Keratinocyte (primary cell): Measurements from ENCODE around the gene GOLGA6L9. TPM values are rescaled to one million over a fixed set of nuclear protein-coding genes. Genes with fewer than 3 reads are reported as not detected.
"Not testable (repeated sequence)": the region's sequence is repeated elsewhere in the genome, so short reads cannot be mapped to it uniquely, and the experiment has no call there.

ENCODE experiments used
- DNase-seq: peaks from one replicate; pipeline ENCODE4 v3.0.0-alpha.2; 2011; ENCODE audit warnings: low read depth, missing footprints, low spot score
- FAIRE-seq: peaks from 2 replicates; lab custom pipeline; 2011; peaks lifted over from hg19 to GRCh38; lab: Jason Lieb, UNC
- H2AFZ ChIP-seq: 2 replicates; pipeline ENCODE4 v1.6.0; 2012; ENCODE audit warnings: low read length, control low read depth, inconsistent platforms; ENCODE audit not compliant: control insufficient read depth
- H3K27ac ChIP-seq: 2 replicates; pipeline ENCODE4 v1.5.1; 2011; ENCODE audit warnings: low read length; ENCODE audit not compliant: control insufficient read depth, insufficient read depth
- H3K27me3 ChIP-seq: 3 replicates; pipeline ENCODE4 v1.6.0; 2011; ENCODE audit warnings: low read length; ENCODE audit not compliant: control insufficient read depth, insufficient read depth; ENCODE audit errors: extremely low read depth
- H3K36me3 ChIP-seq, 2 experiments: 2 replicates in 1 of 2; 3 replicates in 1 of 2; pipeline ENCODE4 v1.5.1; 2011; ENCODE audit warnings: low read length in 2 of 2, mild to moderate bottlenecking in 1 of 2; ENCODE audit not compliant: control insufficient read depth in 2 of 2, insufficient read depth in 2 of 2; ENCODE audit errors: extremely low read depth in 1 of 2
- H3K4me1 ChIP-seq: 3 replicates; pipeline ENCODE4 v1.5.1; 2011; ENCODE audit warnings: low read length; ENCODE audit not compliant: control insufficient read depth, insufficient read depth; ENCODE audit errors: extremely low read depth
- H3K4me2 ChIP-seq: 3 replicates; pipeline ENCODE4 v1.6.0; 2011; ENCODE audit warnings: low read depth, low read length; ENCODE audit not compliant: control insufficient read depth, insufficient read depth; ENCODE audit errors: extremely low read depth
- H3K4me3 ChIP-seq, 3 experiments: fragments of 200-600 bp in 1 of 3; sonication (generic) in 1 of 3; 2 replicates in 2 of 3; 3 replicates in 1 of 3; pipeline ENCODE4 v1.5.1; 2011 to 2016; ENCODE audit warnings: low read length in 3 of 3, mild to moderate bottlenecking in 3 of 3, control low read depth in 2 of 3, inconsistent platforms in 1 of 3, low read depth in 1 of 3, mixed read lengths in 1 of 3, mixed run types in 1 of 3, moderate library complexity in 1 of 3; ENCODE audit not compliant: control insufficient read depth in 2 of 3, insufficient read depth in 2 of 3; ENCODE audit errors: extremely low read depth in 1 of 3
- H3K79me2 ChIP-seq: 2 replicates; pipeline ENCODE4 v1.6.0; 2012; ENCODE audit warnings: low read length; ENCODE audit not compliant: control insufficient read depth, insufficient read depth
- H3K9ac ChIP-seq: 3 replicates; pipeline ENCODE4 v1.6.0; 2011; ENCODE audit warnings: low read length; ENCODE audit not compliant: control insufficient read depth, insufficient read depth; ENCODE audit errors: extremely low read depth
- H3K9me1 ChIP-seq: 3 replicates; pipeline ENCODE4 v1.6.0; 2011; ENCODE audit warnings: low read length; ENCODE audit not compliant: control insufficient read depth, insufficient read depth; ENCODE audit errors: extremely low read depth
- H3K9me3 ChIP-seq: 2 replicates; pipeline ENCODE4 v1.5.1; 2012; ENCODE audit warnings: low read depth, low read length; ENCODE audit not compliant: control insufficient read depth
- H4K20me1 ChIP-seq: 3 replicates; pipeline ENCODE4 v1.6.0; 2011; ENCODE audit warnings: low read length; ENCODE audit not compliant: control insufficient read depth, insufficient read depth; ENCODE audit errors: extremely low read depth
- dilution Hi-C: fragments of 300-500 bp; cut with MboI; formaldehyde crosslinking; loops from one replicate; pipeline ENCODE4 v1.7.0; 2020; ENCODE audit warnings: low sequenced_read_pairs; ENCODE audit not compliant: extremely low pct_ligation_motif_present
- polyA plus RNA-seq, 5 experiments: library from polyadenylated mRNA; depleted of rRNA in 3 of 5; stranded (reverse) in 3 of 5; stranded (forward) in 1 of 5; unstranded in 1 of 5; fragments of >200 nt; gene quantifications; 1 replicate in 1 of 5; 2 replicates in 3 of 5; 3 replicates in 1 of 5; pipeline versions ENCODE4 v1.2.1 to v1.2.3, GENCODE V29; 2011 to 2012; ENCODE audit warnings: missing spikeins in 2 of 5, low read depth in 1 of 5, low replicate concordance in 1 of 5

GOLGA6L9 gene
- polyA plus RNA-seq, 1 donor (not counting 4 experiments of a cell fraction or from before 2014, with no cell fraction given): 3.1 TPM

DNA sequence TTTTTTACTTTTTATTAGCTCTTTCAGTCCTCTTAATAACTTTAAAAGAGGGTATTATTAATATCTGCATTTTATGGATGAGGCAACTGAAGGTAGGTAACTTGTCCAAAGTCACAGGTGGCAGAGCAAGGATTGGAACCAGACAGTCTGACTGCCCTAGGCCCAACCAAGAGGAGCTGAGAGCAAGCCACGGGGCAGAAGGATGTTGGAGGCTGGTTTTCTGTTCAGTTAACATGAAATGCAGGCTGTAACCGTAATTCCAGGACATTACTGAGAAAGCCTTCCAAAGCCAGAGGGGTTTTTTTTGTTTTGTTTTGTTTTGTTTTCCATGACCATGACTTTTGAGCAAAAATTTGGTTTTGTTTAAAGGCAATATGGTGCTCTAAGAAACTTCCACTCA, 9.1 kb upstream of the GOLGA6L9 start:
- H3K4me1 ChIP-seq, FAIRE-seq, H3K4me2 ChIP-seq, H3K9me3 ChIP-seq, dilution Hi-C loops, H2AFZ ChIP-seq, H4K20me1 ChIP-seq, H3K4me3 ChIP-seq, H3K79me2 ChIP-seq, DNase-seq, H3K27me3 ChIP-seq, H3K36me3 ChIP-seq, H3K9ac ChIP-seq, H3K9me1 ChIP-seq: not testable (repeated sequence)
- H3K27ac ChIP-seq: peak overlapping the region; percentile 43

GRCh38 chr15:82420966-82421365, 8.7 kb upstream of the GOLGA6L9 start:
- DNase-seq, H3K9ac ChIP-seq, H3K36me3 ChIP-seq, H3K4me2 ChIP-seq, dilution Hi-C loops, H3K4me1 ChIP-seq, H3K27ac ChIP-seq, H3K27me3 ChIP-seq, H3K79me2 ChIP-seq, FAIRE-seq, H2AFZ ChIP-seq, H3K9me1 ChIP-seq, H3K9me3 ChIP-seq, H4K20me1 ChIP-seq, H3K4me3 ChIP-seq: not testable (repeated sequence)

DNA sequence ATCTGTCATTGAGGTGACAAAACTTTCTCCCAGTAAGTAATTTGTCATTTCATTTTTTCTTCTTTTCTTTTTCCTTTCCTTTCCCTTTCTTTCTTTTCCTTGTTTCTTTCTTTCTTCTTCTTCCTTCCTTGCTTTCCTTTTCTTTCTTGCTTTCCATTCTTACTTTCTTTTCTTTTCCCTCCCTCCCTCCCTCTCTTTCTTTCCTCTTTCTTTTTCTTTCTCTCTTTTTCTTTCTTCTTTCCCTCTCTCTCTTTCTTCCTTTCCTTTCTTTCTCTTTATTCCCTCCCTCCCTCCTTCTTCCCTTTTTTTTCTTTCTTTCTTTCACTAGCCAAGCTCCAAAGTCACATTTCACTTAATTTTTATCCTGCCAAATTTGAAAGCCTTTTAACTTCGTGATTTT, 2.5 kb upstream of the GOLGA6L9 start:
- H3K9me1 ChIP-seq, FAIRE-seq, H3K4me1 ChIP-seq, H3K4me3 ChIP-seq, H2AFZ ChIP-seq, H3K27me3 ChIP-seq, H3K9ac ChIP-seq, dilution Hi-C loops, DNase-seq, H3K79me2 ChIP-seq, H3K9me3 ChIP-seq, H3K36me3 ChIP-seq, H3K4me2 ChIP-seq, H4K20me1 ChIP-seq, H3K27ac ChIP-seq: not testable (repeated sequence)
